Measurements from ENCODE around the gene KDM7A.
"Not testable (repeated sequence)": the region's sequence is repeated elsewhere in the genome, so short reads cannot be mapped to it uniquely, and the experiment has no call there.

KDM7A gene

DNA sequence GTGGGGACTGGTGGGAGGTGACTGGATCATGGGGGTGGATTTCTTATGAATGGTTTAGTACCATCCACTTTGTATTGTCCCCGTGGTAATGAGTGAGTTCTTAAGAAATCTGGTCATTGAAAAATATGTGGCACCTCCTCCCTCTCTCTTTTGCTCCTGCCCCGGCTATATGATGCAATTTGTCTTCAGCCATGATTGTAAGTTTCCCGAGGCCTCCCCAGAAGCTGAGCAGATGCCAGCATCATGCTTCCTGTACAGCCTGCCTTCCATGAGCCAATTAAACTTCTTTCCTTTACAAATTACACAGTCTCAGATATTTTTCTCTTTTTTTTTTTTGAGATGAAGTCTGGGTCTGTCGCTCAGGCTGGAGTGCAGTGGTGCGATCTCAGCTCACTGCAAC lies 2.6 kb upstream of the KDM7A start:
- ChIA-PET POLR2A (interaction anchor here (1.0 kb wide), 1 partner anchor 9 kb away, joined by 3 read pairs; no protein-coding TSS in a partner anchor), CTCF (no interaction called here)
- TF ChIP-seq SP1 (IDR thresholded peaks at IDR 0.05) (no peak), BHLHE40 (IDR thresholded peaks at IDR 0.05; ENCODE audit: borderline replicate concordance) (no peak), CTBP1 (IDR thresholded peaks at IDR 0.05; ENCODE audit: borderline replicate concordance) (no peak)
- no peak for DNase-seq (ENCODE audit: extremely low spot score)

DNA sequence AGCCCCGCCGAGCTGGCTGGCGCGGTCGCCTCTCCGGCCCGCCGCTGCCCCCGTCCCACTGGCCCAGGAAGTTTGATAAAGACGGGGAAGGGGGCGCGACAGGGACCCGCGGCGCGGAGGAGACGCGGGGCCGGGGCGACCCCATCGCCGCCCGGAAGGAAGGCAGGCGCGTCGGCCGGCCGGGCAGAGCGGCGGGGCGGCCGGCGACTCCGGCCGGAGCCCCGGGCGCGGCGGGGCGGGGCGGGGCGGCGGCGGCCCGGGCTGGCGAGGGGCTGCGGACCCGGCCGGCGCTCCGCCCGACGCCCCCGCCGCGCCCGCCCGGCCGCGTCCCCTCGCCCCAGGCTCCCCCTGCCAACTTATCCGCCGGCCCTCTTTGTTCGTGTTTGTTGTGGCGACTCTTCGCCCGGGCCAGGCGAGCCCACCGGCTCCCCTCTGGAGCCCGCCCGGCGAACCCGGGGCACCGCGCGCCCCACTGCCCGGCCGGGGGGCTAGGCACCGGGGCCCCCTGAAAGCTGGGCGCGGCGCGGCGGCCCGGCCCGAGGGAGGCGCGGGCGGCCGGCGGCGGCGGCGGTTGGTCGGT lies 571 bp downstream of the KDM7A start:
- TF ChIP-seq ZNF384 (IDR thresholded peaks at IDR 0.05): no peak
- TF ChIP-seq SUZ12 (IDR thresholded peaks at IDR 0.05): no peak
- TF ChIP-seq FOXK2 (IDR thresholded peaks at IDR 0.05): no peak
- TF ChIP-seq, protein P1, sequence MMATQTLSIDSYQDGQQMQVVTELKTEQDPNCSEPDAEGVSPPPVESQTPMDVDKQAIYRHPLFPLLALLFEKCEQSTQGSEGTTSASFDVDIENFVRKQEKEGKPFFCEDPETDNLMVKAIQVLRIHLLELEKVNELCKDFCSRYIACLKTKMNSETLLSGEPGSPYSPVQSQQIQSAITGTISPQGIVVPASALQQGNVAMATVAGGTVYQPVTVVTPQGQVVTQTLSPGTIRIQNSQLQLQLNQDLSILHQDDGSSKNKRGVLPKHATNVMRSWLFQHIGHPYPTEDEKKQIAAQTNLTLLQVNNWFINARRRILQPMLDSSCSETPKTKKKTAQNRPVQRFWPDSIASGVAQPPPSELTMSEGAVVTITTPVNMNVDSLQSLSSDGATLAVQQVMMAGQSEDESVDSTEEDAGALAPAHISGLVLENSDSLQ (IDR thresholded peaks at IDR 0.05): no peak
- TF ChIP-seq NFRKB (IDR thresholded peaks at IDR 0.05): no peak
- TF ChIP-seq SP1 (IDR thresholded peaks at IDR 0.05): no peak
- TF ChIP-seq HDGF (IDR thresholded peaks at IDR 0.05; ENCODE audit: borderline replicate concordance): no peak
- TF ChIP-seq LEF1 (IDR thresholded peaks at IDR 0.05; ENCODE audit: borderline replicate concordance): no peak
- TF ChIP-seq ELF4 (IDR thresholded peaks at IDR 0.05): no peak
- DNase-seq (ENCODE audit: extremely low spot score): no peak
- POLR2A ChIA-PET: interaction anchor here (0.8 to 2.4 kb wide), 8 partner anchors 10 to 151 kb away, joined by 3 to 7 read pairs (median 3); no protein-coding TSS in a partner anchor
- CTCF ChIA-PET: interaction anchor here (0.7 kb wide), 1 partner anchor 127 kb away, joined by 4 read pairs; no protein-coding TSS in a partner anchor

DNA sequence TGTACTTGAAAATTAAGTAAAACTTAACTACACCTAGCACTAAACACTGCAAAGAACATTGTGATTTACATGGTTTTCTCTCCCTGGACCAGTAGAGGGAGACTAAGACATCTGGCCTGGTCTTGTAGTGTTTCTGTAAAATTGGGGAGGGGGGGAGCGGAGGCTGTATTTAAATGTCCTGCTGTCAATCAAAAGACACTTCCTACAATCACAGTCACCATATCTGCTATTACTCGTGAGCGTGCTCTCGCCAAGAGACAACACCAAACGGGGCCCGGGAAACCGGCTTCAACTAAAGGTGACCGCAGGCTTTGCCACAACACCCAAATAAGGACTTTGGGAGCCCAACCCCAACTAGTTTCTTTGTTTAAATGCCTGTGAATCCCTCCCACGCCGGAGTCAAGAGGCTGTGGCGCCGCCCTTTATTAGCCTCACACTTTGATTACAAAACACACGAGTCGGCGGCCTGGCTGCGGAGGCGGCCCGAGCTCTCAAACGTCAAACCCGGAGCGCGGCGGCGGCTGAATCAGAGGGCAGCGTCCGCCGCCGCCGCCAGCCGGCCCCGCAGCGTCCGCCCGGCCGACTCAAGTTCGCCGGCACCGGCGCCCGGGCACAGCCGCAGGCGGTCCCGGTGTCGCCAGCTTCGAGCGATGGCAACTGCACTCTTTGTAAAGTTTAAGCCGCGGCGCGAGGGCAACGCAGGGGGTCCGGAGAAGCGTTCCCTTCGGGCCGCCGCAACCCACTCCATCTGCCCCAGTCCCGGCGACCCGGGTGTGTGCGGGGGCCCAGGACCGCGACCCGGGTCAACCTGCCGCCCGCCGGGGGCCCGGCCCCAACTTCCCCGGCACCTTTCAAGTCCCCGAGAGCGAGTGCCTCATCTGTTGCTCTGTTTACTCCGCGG lies 1.3 kb downstream of the KDM7A start:
- TF ChIP-seq L3MBTL2 (conservative IDR thresholded peaks at IDR 0.05) (peak; percentile 55), BHLHE40 (IDR thresholded peaks at IDR 0.05; ENCODE audit: borderline replicate concordance) (no peak)
- TF ChIP-seq, protein P1 (IDR thresholded peaks at IDR 0.05): peak; percentile 99
- DNase-seq (ENCODE audit: extremely low spot score): peak; percentile 85
- POLR2A ChIA-PET: interaction anchor here (0.8 to 1.6 kb wide), 6 partner anchors 9 to 114 kb away, joined by 3 to 6 read pairs (median 3); no protein-coding TSS in a partner anchor
- CTCF ChIA-PET: interaction anchor here (0.7 kb wide), 1 partner anchor 128 kb away, joined by 4 read pairs; no protein-coding TSS in a partner anchor

DNA sequence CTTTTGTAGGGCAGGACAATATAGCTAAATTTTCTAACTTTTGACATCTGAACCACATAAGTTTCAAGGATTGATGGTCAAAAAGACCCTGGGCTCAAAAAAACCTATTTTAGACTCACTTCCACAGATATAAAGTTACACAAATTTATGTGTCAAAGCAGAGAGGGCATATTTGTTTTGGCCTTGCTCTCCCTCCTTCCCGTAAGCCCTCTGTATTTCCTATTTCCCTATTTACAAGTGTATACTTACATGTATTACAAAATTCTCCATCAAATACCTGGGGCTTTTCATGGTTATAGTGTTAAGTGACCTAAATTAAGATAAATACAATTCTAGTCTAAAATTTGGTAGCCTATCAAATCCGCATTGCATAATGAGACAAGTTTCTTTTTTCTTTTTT lies 2.6 kb downstream of the KDM7A start:
- CTCF ChIA-PET: interaction anchor here (0.8 kb wide), 1 partner anchor 28 kb away, joined by 3 read pairs; no protein-coding TSS in a partner anchor
- DNase-seq (ENCODE audit: extremely low spot score): no peak
- POLR2A ChIA-PET: no interaction called here
- TF ChIP-seq ARNT (IDR thresholded peaks at IDR 0.05) (no peak), SUZ12 (IDR thresholded peaks at IDR 0.05) (no peak), FOXA1 (IDR thresholded peaks at IDR 0.05) (no peak), ZNF384 (IDR thresholded peaks at IDR 0.05) (no peak), HDGF (IDR thresholded peaks at IDR 0.05; ENCODE audit: borderline replicate concordance) (no peak)

DNA sequence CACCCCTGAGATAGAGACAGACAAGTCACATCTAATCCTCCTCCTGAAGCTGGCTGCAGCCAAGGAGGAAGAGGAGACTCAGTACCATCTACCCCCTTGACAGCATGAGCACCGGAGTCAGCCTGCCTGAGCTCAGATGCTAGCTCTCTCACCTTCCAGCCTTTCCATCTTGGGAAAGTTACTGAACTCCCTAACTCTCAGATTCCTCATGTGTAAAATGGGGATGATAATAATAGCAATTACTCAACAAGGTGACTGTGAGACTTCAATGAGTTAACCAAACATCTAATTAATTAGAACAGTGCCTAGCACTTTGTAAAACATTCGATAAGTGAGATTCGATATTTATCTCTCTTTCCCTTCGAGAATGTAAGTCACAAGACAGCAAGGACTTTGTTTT lies 6.4 kb downstream of the KDM7A start:
- no peak for DNase-seq (ENCODE audit: extremely low spot score)
- TF ChIP-seq SP1 (IDR thresholded peaks at IDR 0.05) (no peak), HDGF (IDR thresholded peaks at IDR 0.05; ENCODE audit: borderline replicate concordance) (no peak), SUZ12 (IDR thresholded peaks at IDR 0.05) (no peak), ZNF384 (IDR thresholded peaks at IDR 0.05) (no peak), FOXA1 (IDR thresholded peaks at IDR 0.05) (no peak), ARNT (IDR thresholded peaks at IDR 0.05) (no peak), L3MBTL2 (conservative IDR thresholded peaks at IDR 0.05) (no peak), FOXK2 (IDR thresholded peaks at IDR 0.05) (no peak), CTBP1 (IDR thresholded peaks at IDR 0.05; ENCODE audit: borderline replicate concordance) (no peak), LEF1 (IDR thresholded peaks at IDR 0.05; ENCODE audit: borderline replicate concordance) (no peak)
- CTCF ChIA-PET: no interaction called here
- POLR2A ChIA-PET: interaction anchor here (0.8 kb wide), 1 partner anchor 9 kb away, joined by 3 read pairs; no protein-coding TSS in a partner anchor

DNA sequence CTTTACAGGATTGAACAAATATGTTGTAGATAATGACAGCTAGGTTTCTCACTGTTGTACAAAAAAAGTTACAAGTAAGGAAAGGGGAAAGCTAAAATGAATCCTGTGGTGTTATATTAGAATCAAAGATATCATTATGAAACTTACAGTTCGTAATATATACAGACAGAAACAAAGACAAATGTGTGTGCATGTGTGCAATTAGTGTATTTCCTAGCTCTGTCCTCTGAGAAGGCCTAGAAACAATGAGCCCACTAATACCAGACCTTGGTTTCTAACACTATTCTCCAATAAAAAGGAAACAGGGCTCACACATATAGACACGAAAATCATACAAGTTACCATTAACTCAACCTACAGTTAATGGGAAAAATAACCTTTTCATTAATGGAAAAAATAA lies 8.0 kb downstream of the KDM7A start:
- TF ChIP-seq L3MBTL2 (conservative IDR thresholded peaks at IDR 0.05) (no peak), BHLHE40 (IDR thresholded peaks at IDR 0.05; ENCODE audit: borderline replicate concordance) (no peak)
- ChIA-PET CTCF (interaction anchor here (1.5 kb wide), 1 partner anchor 158 kb away, joined by 4 read pairs; no protein-coding TSS in a partner anchor), POLR2A (interaction anchor here (1.6 kb wide), 1 partner anchor 9 kb away, joined by 6 read pairs; the partner anchor contains the start of gene KDM7A)
- DNase-seq (ENCODE audit: extremely low spot score): no peak

DNA sequence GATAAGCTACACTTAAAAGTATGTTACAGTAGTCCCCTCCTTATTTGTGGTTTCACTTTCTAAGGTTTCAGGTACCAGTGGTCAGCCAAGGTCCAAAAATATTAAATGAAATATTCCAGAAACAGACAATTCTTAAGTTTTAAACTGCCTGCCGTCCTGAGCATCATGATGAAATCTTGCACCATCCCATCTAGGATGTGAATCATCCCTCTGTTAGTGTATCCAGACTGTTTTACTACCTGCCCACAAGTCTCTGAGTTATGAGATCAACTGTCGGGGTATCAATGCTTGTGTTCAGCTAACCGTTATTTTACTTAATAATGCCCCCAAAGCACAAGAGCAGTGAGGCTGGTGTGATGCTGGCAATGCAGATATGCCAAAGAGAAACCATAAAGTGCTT lies 11.4 kb downstream of the KDM7A start:
- TF ChIP-seq ARNT (IDR thresholded peaks at IDR 0.05): no peak
- TF ChIP-seq, protein P1 (IDR thresholded peaks at IDR 0.05): peak; percentile 92
- ChIA-PET POLR2A (interaction anchor here (0.6 to 2.2 kb wide), 3 partner anchors 10 to 314 kb away, joined by 3 to 11 read pairs (median 6); partner anchors contain the start of gene KDM7A), CTCF (interaction anchor here (0.7 to 1.3 kb wide), 3 partner anchors 12 to 1300 kb away, joined by 3 read pairs; no protein-coding TSS in a partner anchor)

DNA sequence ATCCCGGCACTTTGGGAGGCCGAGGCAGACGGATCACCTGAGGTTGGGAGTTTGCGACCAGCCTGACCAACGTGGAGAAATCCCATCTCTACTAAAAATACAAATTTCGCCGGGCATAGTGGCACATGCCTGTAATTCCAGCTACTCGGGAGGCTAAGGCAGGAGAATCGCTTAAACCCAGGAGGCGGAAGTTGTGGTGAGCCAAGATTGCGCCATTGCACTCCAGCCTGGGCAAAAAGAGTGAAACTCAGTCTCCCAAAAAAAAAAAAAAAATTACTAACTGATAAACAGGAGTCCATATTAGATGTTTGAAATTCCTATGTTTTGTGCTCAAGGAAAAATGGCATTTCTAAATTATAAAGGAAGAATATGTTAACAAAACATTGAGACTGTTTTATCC lies 14.7 kb downstream of the KDM7A start:
- ChIA-PET CTCF (interaction anchor here (0.7 kb wide), 1 partner anchor 331 kb away, joined by 4 read pairs; no protein-coding TSS in a partner anchor), POLR2A (interaction anchor here (1.3 kb wide), 1 partner anchor 13 kb away, joined by 3 read pairs; no protein-coding TSS in a partner anchor)
- DNase-seq (ENCODE audit: extremely low spot score): not testable (repeated sequence)

More for the DNA sequence above, 11.4 kb downstream of the KDM7A start:
- no peak for DNase-seq (ENCODE audit: extremely low spot score)
